H1 (cell line): Measurements from ENCODE around the gene YEATS2. TPM values are rescaled to one million over a fixed set of nuclear protein-coding genes. Genes with fewer than 3 reads are reported as not detected.
A peak's percentile ranks its signal among the peaks of the same experiment; 100 is the strongest.

Experiments used
- CTCF ChIA-PET: fragments of 300-600 bp; sonication (Branson Sonifier 250); formaldehyde crosslinking; loops from one replicate; lab custom pipeline; 2021; ENCODE audit not compliant: partially characterized antibody; lab: Charles Lee
- POLR2A ChIA-PET: fragments of 300-600 bp; sonication (Branson Sonifier 250); formaldehyde crosslinking; loops from one replicate; lab custom pipeline; 2021; ENCODE audit warnings: inconsistent platforms; ENCODE audit not compliant: partially characterized antibody; lab: Charles Lee
- DNase-seq, 2 experiments: peaks; one replicate each; pipeline versions ENCODE4 v3.0.0 to v3.0.0-alpha.2; 2010 to 2022; ENCODE audit warnings: low spot score in 2 of 2, low read depth in 1 of 2, mixed read lengths in 1 of 2
- FAIRE-seq: peaks from 2 replicates; lab custom pipeline; 2011; peaks lifted over from hg19 to GRCh38; lab: Jason Lieb, UNC
- H2AFZ ChIP-seq: 2 replicates; pipeline ENCODE4 v1.8.1; 2012; ENCODE audit warnings: low read length, inconsistent platforms
- H2AK5ac ChIP-seq: 2 replicates; pipeline ENCODE4 v1.6.1; 2013; ENCODE audit warnings: low read depth, low read length
- H2BK120ac ChIP-seq: replicated peaks from 2 replicates; pipeline ENCODE3; 2013; ENCODE audit warnings: low read depth, low read length, inconsistent platforms
- H2BK12ac ChIP-seq: 2 replicates; pipeline ENCODE4 v1.6.1; 2013; ENCODE audit warnings: low read depth, low read length
- H2BK15ac ChIP-seq: 2 replicates; pipeline ENCODE4 v1.6.1; 2013; ENCODE audit warnings: low read length
- H2BK20ac ChIP-seq: 2 replicates; pipeline ENCODE4 v1.6.1; 2013; ENCODE audit warnings: low read length
- H2BK5ac ChIP-seq: 2 replicates; pipeline ENCODE4 v1.6.1; 2013; ENCODE audit warnings: low read depth, low read length
- H3K14ac ChIP-seq: 2 replicates; pipeline ENCODE4 v1.6.1; 2013; ENCODE audit warnings: inconsistent platforms; ENCODE audit not compliant: insufficient read length
- H3K18ac ChIP-seq: 2 replicates; pipeline ENCODE4 v1.6.1; 2013; ENCODE audit warnings: low read length; ENCODE audit errors: extremely low read depth
- H3K23ac ChIP-seq: 2 replicates; pipeline ENCODE4 v1.6.1; 2013; ENCODE audit warnings: inconsistent platforms; ENCODE audit not compliant: insufficient read length
- H3K23me2 ChIP-seq: 2 replicates; pipeline ENCODE4 v1.6.1; 2013; ENCODE audit warnings: low read depth, low read length
- H3K27ac ChIP-seq: 2 replicates; pipeline ENCODE4 v1.6.1; 2011; ENCODE audit warnings: low read depth, low read length, inconsistent platforms
- H3K27me3 ChIP-seq, 4 experiments: replicated peaks in 1 of 4; 1 replicate in 1 of 4; 2 replicates in 3 of 4; pipeline versions ENCODE4 v1.6.1 to v1.8.1; 2011 to 2013; ENCODE audit warnings: low read length in 3 of 4, mild to moderate bottlenecking in 3 of 4, inconsistent platforms in 2 of 4, mixed read lengths in 2 of 4, moderate library complexity in 1 of 4; ENCODE audit not compliant: control insufficient read depth in 3 of 4, insufficient read depth in 3 of 4; ENCODE audit errors: extremely low read depth in 1 of 4
- H3K36me3 ChIP-seq, 4 experiments: 2 replicates each; pipeline versions ENCODE4 v1.6.1 to v1.8.1; 2011 to 2013; ENCODE audit warnings: mild to moderate bottlenecking in 4 of 4, low read length in 3 of 4, moderate library complexity in 2 of 4, control low read depth in 1 of 4, inconsistent platforms in 1 of 4; ENCODE audit not compliant: insufficient read depth in 4 of 4, control insufficient read depth in 2 of 4
- H3K4ac ChIP-seq: replicated peaks from 2 replicates; pipeline ENCODE3; 2013; ENCODE audit warnings: low read length, low read depth, mixed read lengths, inconsistent platforms; ENCODE audit not compliant: insufficient read length
- H3K4me1 ChIP-seq, 4 experiments: replicated peaks in 1 of 4; 1 replicate in 1 of 4; 2 replicates in 3 of 4; pipeline versions ENCODE4 v1.6.1 to v1.8.1; 2011 to 2013; ENCODE audit warnings: low read length in 3 of 4, inconsistent platforms in 2 of 4, mixed read lengths in 1 of 4; ENCODE audit not compliant: insufficient read depth in 4 of 4, control insufficient read depth in 3 of 4
- H3K4me2 ChIP-seq, 2 experiments: 2 replicates each; pipeline versions ENCODE4 v1.6.1 to v1.8.1; 2011 to 2013; ENCODE audit warnings: low read depth in 2 of 2, low read length in 2 of 2, control low read depth in 1 of 2, inconsistent platforms in 1 of 2, mild to moderate bottlenecking in 1 of 2; ENCODE audit not compliant: insufficient read depth in 1 of 2
- H3K4me3 ChIP-seq, 4 experiments: fragments of 200-600, 300-600 bp in 1 of 4; sonication (generic), shearing (Covaris generic), sonication (Bioruptor Twin) in 1 of 4; 2 replicates each; pipeline versions ENCODE4 v1.5.1 to v1.8.1; 2011 to 2016; ENCODE audit warnings: low read length in 4 of 4, low read depth in 3 of 4, control low read depth in 2 of 4, inconsistent platforms in 2 of 4, mild to moderate bottlenecking in 2 of 4, mixed read lengths in 1 of 4, moderate library complexity in 1 of 4; ENCODE audit not compliant: insufficient read depth in 2 of 4; ENCODE audit errors: extremely low read depth in 1 of 4
- H3K56ac ChIP-seq: replicated peaks from 2 replicates; pipeline ENCODE3; 2013; ENCODE audit warnings: low read depth, mild to moderate bottlenecking, mixed read lengths, low read length, inconsistent platforms; ENCODE audit not compliant: insufficient read length
- H3K79me1 ChIP-seq: 2 replicates; pipeline ENCODE4 v1.6.1; 2013; ENCODE audit warnings: low read depth, low read length, control low read depth
- H3K79me2 ChIP-seq, 2 experiments: 2 replicates each; pipeline versions ENCODE4 v1.6.1 to v1.8.1; 2012 to 2013; ENCODE audit warnings: low read length in 2 of 2, mild to moderate bottlenecking in 2 of 2, inconsistent platforms in 1 of 2; ENCODE audit not compliant: insufficient read depth in 2 of 2, control insufficient read depth in 1 of 2
- H3K9ac ChIP-seq, 4 experiments: replicated peaks in 1 of 4; 1 replicate in 1 of 4; 2 replicates in 3 of 4; pipeline versions ENCODE4 v1.6.1 to v1.8.1; 2011 to 2013; ENCODE audit warnings: low read depth in 3 of 4, low read length in 3 of 4, control low read depth in 2 of 4, mild to moderate bottlenecking in 2 of 4, moderate library complexity in 2 of 4, inconsistent platforms in 1 of 4; ENCODE audit errors: extremely low read depth in 1 of 4
- H3K9me3 ChIP-seq, 2 experiments: 2 replicates each; pipeline versions ENCODE4 v1.6.1 to v1.8.1; 2012 to 2013; ENCODE audit warnings: mild to moderate bottlenecking in 2 of 2, moderate library complexity in 2 of 2, control low read depth in 1 of 2, inconsistent platforms in 1 of 2, low read depth in 1 of 2, low read length in 1 of 2, mixed read lengths in 1 of 2; ENCODE audit not compliant: insufficient read depth in 2 of 2
- H4K20me1 ChIP-seq, 2 experiments: replicated peaks in 1 of 2; 2 replicates each; pipeline versions ENCODE3 to v1.8.1; 2011 to 2013; ENCODE audit warnings: inconsistent platforms in 2 of 2, low read length in 2 of 2, mild to moderate bottlenecking in 1 of 2; ENCODE audit not compliant: insufficient read depth in 2 of 2, control insufficient read depth in 1 of 2
- H4K5ac ChIP-seq: 2 replicates; pipeline ENCODE4 v1.6.1; 2013; ENCODE audit warnings: low read length, low read depth, mixed read lengths, inconsistent platforms; ENCODE audit not compliant: insufficient read length
- H4K8ac ChIP-seq: 2 replicates; pipeline ENCODE4 v1.8.0; 2013; ENCODE audit warnings: mild to moderate bottlenecking, moderate library complexity, low read length, inconsistent platforms; ENCODE audit not compliant: insufficient read depth; ENCODE audit errors: extremely low read depth
- H4K91ac ChIP-seq: replicated peaks from 2 replicates; pipeline ENCODE3; 2013; ENCODE audit warnings: low read length, mixed read lengths, inconsistent platforms; ENCODE audit not compliant: insufficient read length
- EZH2 ChIP-seq: fragments of 200-600 bp; sonication (generic); IDR thresholded peaks from 2 replicates; pipeline ENCODE4 v1.7.1; 2012; ENCODE audit warnings: low read depth, mild to moderate bottlenecking, moderate library complexity, low read length, inconsistent platforms; ENCODE audit not compliant: severe bottlenecking
- KDM5A ChIP-seq: fragments of 200-600 bp; IDR thresholded peaks from 2 replicates; pipeline ENCODE4 v1.7.1; 2012; ENCODE audit warnings: mild to moderate bottlenecking, low read length, inconsistent platforms, mixed read lengths
- NANOG ChIP-seq: IDR thresholded peaks from 2 replicates; pipeline ENCODE4 v1.6.1; 2011; ENCODE audit warnings: low read length, low read depth, mild to moderate bottlenecking, inconsistent platforms; ENCODE audit not compliant: insufficient read depth, poor library complexity, severe bottlenecking
- NRF1 ChIP-seq: IDR thresholded peaks from 2 replicates; pipeline ENCODE4 v1.6.1; 2011; ENCODE audit warnings: mild to moderate bottlenecking, low read depth, low read length, improper control_type of control experiment
- POLR2A ChIP-seq, 2 experiments: IDR thresholded peaks; 1 replicate in 1 of 2; 2 replicates in 1 of 2; pipeline ENCODE4 v1.6.1; 2011; ENCODE audit warnings: low read depth in 2 of 2, low read length in 2 of 2, mild to moderate bottlenecking in 2 of 2; ENCODE audit errors: control extremely low read depth in 1 of 2
- RBBP5 ChIP-seq: IDR thresholded peaks from 2 replicates; pipeline ENCODE4 v1.7.1; 2012; ENCODE audit warnings: low read depth, mild to moderate bottlenecking, inconsistent platforms, low read length, moderate library complexity, borderline replicate concordance
- SIN3A ChIP-seq, 2 experiments: IDR thresholded peaks in 1 of 2; conservative IDR thresholded peaks in 1 of 2; 2 replicates each; pipeline ENCODE4 v1.6.1; 2011 to 2012; ENCODE audit warnings: low read length in 2 of 2, improper control_type of control experiment in 1 of 2, low read depth in 1 of 2, mild to moderate bottlenecking in 1 of 2
- TBP ChIP-seq: IDR thresholded peaks from 2 replicates; pipeline ENCODE4 v1.6.1; 2011; ENCODE audit warnings: low read depth, low read length, improper control_type of control experiment
- WGBS, 2 experiments: shearing (Covaris generic) in 1 of 2; methylation state at CpG; one replicate each; pipeline versions ENCODE4 v1.1.6 to v1.1.7; 2013 to 2015; ENCODE audit warnings: low lambda C conversion rate in 2 of 2, mixed read lengths in 2 of 2, inconsistent platforms in 1 of 2, low coverage in 1 of 2, missing lambda C conversion rate in 1 of 2; ENCODE audit not compliant: insufficient replicate concordance in 2 of 2, insufficient coverage in 1 of 2, insufficient read length in 1 of 2; ENCODE audit errors: extremely low coverage in 1 of 2, missing lambda C conversion rate in 1 of 2; 5-methylcytosine and 5-hydroxymethylcytosine counted together
- polyA plus RNA-seq, 7 experiments: library from polyadenylated mRNA; depleted of rRNA in 3 of 7; stranded (reverse) in 5 of 7; unstranded in 2 of 7; fragments of >200 nt in 5 of 7; fragments of 200-250 nt in 2 of 7; gene quantifications; 1 replicate in 5 of 7; 2 replicates in 1 of 7; 4 replicates in 1 of 7; pipeline versions ENCODE4 v1.2.1 to v1.2.3, GENCODE V29; 2011 to 2013; ENCODE audit warnings: missing spikeins in 2 of 7, mixed read lengths in 2 of 7
- total RNA-seq: library from RNA; stranded (reverse); fragmentation: NEBNext Ultra II Directional; extraction: Animal tissue kit (Norgen Biotek cat#: 25700); gene quantifications from 2 replicates; pipeline ENCODE4 v1.2.1, GENCODE V29; 2021
- TF ChIP-seq, protein P1 (sequence below): IDR thresholded peaks from 2 replicates; pipeline ENCODE4 v1.6.1; 2012; ENCODE audit warnings: low read length, inconsistent platforms
- TF ChIP-seq, protein P2 (sequence below): IDR thresholded peaks from 2 replicates; pipeline ENCODE4 v1.6.1; 2011; ENCODE audit warnings: low read depth, mild to moderate bottlenecking, low read length; ENCODE audit not compliant: insufficient read depth

The YEATS2 gene
- total and polyA plus RNA-seq, 2 of the 8 experiments (the other 6 are each of a cell fraction or from before 2014, with no cell fraction given): 35.3 to 53.7 TPM

DNA sequence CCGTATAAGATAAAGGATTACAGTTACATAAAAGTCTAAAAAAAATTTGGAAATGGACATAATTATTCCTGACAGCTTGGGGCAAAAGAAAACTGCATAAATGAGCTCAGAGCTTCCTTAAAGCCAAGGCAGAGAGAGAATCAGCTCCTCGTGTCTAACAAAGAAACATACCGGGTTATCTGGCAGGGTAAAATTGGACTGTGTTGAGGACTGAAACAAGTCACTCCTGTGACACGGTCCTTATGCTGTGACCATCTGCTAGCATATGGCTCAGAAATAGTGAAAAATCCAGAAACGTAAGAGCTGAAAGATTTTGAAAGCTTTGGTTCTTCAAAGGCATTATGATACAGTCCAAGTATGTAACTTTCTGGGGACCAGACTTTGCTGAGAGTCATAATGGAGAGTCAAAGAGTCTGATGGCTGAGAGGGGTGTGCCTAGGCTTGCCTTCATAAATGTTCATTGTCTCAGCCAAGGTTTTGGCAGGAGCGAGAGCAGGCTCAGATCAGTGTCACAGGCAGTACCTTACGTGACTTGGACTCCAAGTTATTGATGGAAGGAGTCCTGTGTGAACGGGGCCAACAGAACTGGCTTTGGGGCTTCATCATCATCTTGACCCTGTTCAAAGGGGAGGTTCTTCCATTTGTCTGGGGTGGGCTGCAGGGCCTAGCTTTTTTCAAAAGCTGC is 115.3 kb downstream of the YEATS2 start:
- peaks cover 0 to 3% of the 10 kb centered on the region in 2 experiments for H4K20me1 ChIP-seq
- ChIA-PET CTCF (interaction anchor here (1.0 to 1.2 kb wide), 2 partner anchors 10 kb away, joined by 3 to 5 read pairs; no protein-coding TSS in a partner anchor), POLR2A (interaction anchor here (0.7 to 0.8 kb wide), 2 partner anchors 11 to 444 kb away, joined by 3 read pairs; no protein-coding TSS in a partner anchor)
- no peak overlapping the region for H2BK120ac ChIP-seq
- no peak overlapping the region for H3K4me3 ChIP-seq
- no peaks in the 10 kb centered on the region for H3K23me2 ChIP-seq
- no peaks in the 10 kb centered on the region for H3K79me2 ChIP-seq
- H2AFZ ChIP-seq: no peak overlapping the region
- no peak overlapping the region for H3K4ac ChIP-seq
- no peak overlapping the region for H3K14ac ChIP-seq
- no peak overlapping the region for H3K23ac ChIP-seq
- no peaks in the 10 kb centered on the region for H3K4me1 ChIP-seq
- no peak overlapping the region for H3K18ac ChIP-seq
- WGBS, 2 experiments: 94% methylated on average over 7 of the region's 8 CpGs; no CpG with 5 or more reads in 1 of the 2 experiments
- no peak overlapping the region for H3K56ac ChIP-seq
- no peak overlapping the region for H2BK12ac ChIP-seq
- H3K27ac ChIP-seq: no peak overlapping the region
- no peak overlapping the region for H4K5ac ChIP-seq
- no peaks in the 10 kb centered on the region for H3K27me3 ChIP-seq
- H2BK15ac ChIP-seq: no peak overlapping the region
- no peaks in the 10 kb centered on the region for H3K9me3 ChIP-seq
- no peaks in the 10 kb centered on the region for H3K79me1 ChIP-seq
- H2BK5ac ChIP-seq: no peak overlapping the region
- no peak overlapping the region for H3K9ac ChIP-seq
- no peak for FAIRE-seq
- H3K36me3 ChIP-seq: peaks cover 8 to 40% (median 32%) of the 10 kb centered on the region in 4 experiments
- no peak overlapping the region; the same call in 1 of the 2 replicates for H4K8ac ChIP-seq
- no peak overlapping the region for H2AK5ac ChIP-seq
- H3K4me2 ChIP-seq: no peak overlapping the region
- no peak for DNase-seq
- H2BK20ac ChIP-seq: no peak overlapping the region
- H4K91ac ChIP-seq: no peak overlapping the region
- TF ChIP-seq EZH2 (no peak), SIN3A (conservative IDR thresholded peaks at IDR 0.05 in 1 of 2, IDR thresholded peaks at IDR 0.05 in 1 of 2; ENCODE audit: low read depth in 1 of 2, low read length in 2 of 2) (no peak), NANOG (no peak), RBBP5 (no peak), NRF1 (no peak), POLR2A (IDR thresholded peaks at IDR 0.05; ENCODE audit: control extremely low read depth in 1 of 2, low read depth in 2 of 2, low read length in 2 of 2) (peak in 1 of 2 experiments; percentile 49; a peak in 2 of 3 replicates), TBP (no peak), KDM5A (no peak)
- TF ChIP-seq, protein P1, sequence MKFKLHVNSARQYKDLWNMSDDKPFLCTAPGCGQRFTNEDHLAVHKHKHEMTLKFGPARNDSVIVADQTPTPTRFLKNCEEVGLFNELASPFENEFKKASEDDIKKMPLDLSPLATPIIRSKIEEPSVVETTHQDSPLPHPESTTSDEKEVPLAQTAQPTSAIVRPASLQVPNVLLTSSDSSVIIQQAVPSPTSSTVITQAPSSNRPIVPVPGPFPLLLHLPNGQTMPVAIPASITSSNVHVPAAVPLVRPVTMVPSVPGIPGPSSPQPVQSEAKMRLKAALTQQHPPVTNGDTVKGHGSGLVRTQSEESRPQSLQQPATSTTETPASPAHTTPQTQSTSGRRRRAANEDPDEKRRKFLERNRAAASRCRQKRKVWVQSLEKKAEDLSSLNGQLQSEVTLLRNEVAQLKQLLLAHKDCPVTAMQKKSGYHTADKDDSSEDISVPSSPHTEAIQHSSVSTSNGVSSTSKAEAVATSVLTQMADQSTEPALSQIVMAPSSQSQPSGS: no peak
- TF ChIP-seq, protein P2, sequence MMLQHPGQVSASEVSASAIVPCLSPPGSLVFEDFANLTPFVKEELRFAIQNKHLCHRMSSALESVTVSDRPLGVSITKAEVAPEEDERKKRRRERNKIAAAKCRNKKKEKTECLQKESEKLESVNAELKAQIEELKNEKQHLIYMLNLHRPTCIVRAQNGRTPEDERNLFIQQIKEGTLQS: no peak
